Umbilical cord (tissue), 2 donors: ENCODE data around the gene KCTD5. TPM values are rescaled to one million over a fixed set of nuclear protein-coding genes. Genes with fewer than 3 reads are reported as not detected.
A peak's percentile ranks its signal among the peaks of the same experiment; 100 is the strongest.
"Not testable (repeated sequence)": the region's sequence is repeated elsewhere in the genome, so short reads cannot be mapped to it uniquely, and the experiment has no call there.

Experiments
- DNase-seq: peaks from one replicate; pipeline ENCODE4 v3.0.0-alpha.2; 2015; ENCODE audit warnings: low spot score
- total RNA-seq: library from RNA; depleted of rRNA; stranded (reverse); fragments of >200 nt; gene quantifications from one replicate; pipeline ENCODE4 v1.2.3, GENCODE V29; 2014; ENCODE audit warnings: low replicate concordance; ENCODE audit not compliant: insufficient read depth

Gene KCTD5
- total RNA-seq, 1 donor from 2014 or later, result 9.6 TPM

- no peak for DNase-seq
These were observed 10.6 kb upstream of the KCTD5 start for GRCh38 chr16:2671741-2672140.

- DNase-seq, result peak; percentile 98
These were observed 9.0 kb upstream of the KCTD5 start for GRCh38 chr16:2673066-2673999.

GRCh38 chr16:2675021-2675420 lies 7.3 kb upstream of the KCTD5 start:
- DNase-seq, result no peak

- no peak for DNase-seq
These were observed 6.6 kb upstream of the KCTD5 start for GRCh38 chr16:2675714-2676113.

GRCh38 chr16:2676937-2677336 lies 5.4 kb upstream of the KCTD5 start:
- DNase-seq, result not testable (repeated sequence)

- DNase-seq, result not testable (repeated sequence)
These were observed 3.9 kb upstream of the KCTD5 start for GRCh38 chr16:2678206-2678965.

GRCh38 chr16:2679902-2680301 lies 2.4 kb upstream of the KCTD5 start:
- DNase-seq, result not testable (repeated sequence)

- not testable (repeated sequence) for DNase-seq
These were observed 2.0 kb upstream of the KCTD5 start for GRCh38 chr16:2680360-2680759.

GRCh38 chr16:2683041-2683440 lies 718 bp downstream of the KCTD5 start:
- not testable (repeated sequence) for DNase-seq

GRCh38 chr16:2686075-2686474 lies 3.8 kb downstream of the KCTD5 start:
- not testable (repeated sequence) for DNase-seq

GRCh38 chr16:2686912-2687507 lies 4.7 kb downstream of the KCTD5 start:
- peak; percentile 28 for DNase-seq

GRCh38 chr16:2687531-2688308 lies 5.4 kb downstream of the KCTD5 start:
- DNase-seq, result no peak

GRCh38 chr16:2689422-2689821 lies 7.1 kb downstream of the KCTD5 start:
- DNase-seq, result not testable (repeated sequence)

- DNase-seq, result no peak
These were observed 7.9 kb downstream of the KCTD5 start for GRCh38 chr16:2689968-2690801.

GRCh38 chr16:2690852-2691251 lies 8.5 kb downstream of the KCTD5 start:
- DNase-seq, result no peak

- no peak for DNase-seq
These were observed 9.3 kb downstream of the KCTD5 start for GRCh38 chr16:2691491-2692248.

GRCh38 chr16:2692251-2692947 lies 10.1 kb downstream of the KCTD5 start:
- DNase-seq, result no peak

- DNase-seq, result no peak
These were observed 10.8 kb downstream of the KCTD5 start for GRCh38 chr16:2692948-2693651.
